Stimulated activated CD4-positive, alpha-beta T cell treated with anti-CD3 and anti-CD28 coated beads, TNF-alpha, amount 100 ng/mL, for 4 hours (primary cell): Measurements from ENCODE around the gene NLN.
A peak's percentile ranks its signal among the peaks of the same experiment; 100 is the strongest.
"Not testable (repeated sequence)": the region's sequence is repeated elsewhere in the genome, so short reads cannot be mapped to it uniquely, and the experiment has no call there.

Source experiments
- DNase-seq, 3 experiments: peaks; one replicate each; pipeline ENCODE4 v3.0.0-alpha.2; 2020; ENCODE audit warnings: low read depth in 3 of 3

The NLN gene

DNA sequence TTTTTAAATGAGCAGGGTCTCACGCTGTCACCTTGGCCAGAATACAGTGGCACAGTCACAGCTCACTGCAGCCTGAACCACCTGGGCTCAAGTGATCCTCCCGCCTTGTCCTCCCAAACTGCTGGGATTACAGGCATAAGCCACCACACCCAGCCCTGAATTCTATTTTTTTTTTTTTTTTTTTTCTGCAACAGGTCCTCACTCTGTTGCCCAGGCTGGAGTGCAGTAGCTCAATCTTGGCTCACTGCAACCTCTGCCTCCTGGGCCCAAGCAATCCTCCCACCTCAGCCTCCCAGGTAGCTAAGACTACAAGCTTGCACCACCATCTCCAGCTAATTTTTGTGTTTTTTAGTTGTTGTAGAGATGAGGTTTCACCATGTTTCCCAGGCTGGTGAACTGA lies 51.0 kb downstream of the NLN start:
- DNase-seq = not testable (repeated sequence)

- DNase-seq = no peak
Observed at GRCh38 chr5:65774346-65774745, 52.3 kb downstream of the NLN start.

- DNase-seq = no peak
Observed at GRCh38 chr5:65775476-65775875, 53.5 kb downstream of the NLN start.

DNA sequence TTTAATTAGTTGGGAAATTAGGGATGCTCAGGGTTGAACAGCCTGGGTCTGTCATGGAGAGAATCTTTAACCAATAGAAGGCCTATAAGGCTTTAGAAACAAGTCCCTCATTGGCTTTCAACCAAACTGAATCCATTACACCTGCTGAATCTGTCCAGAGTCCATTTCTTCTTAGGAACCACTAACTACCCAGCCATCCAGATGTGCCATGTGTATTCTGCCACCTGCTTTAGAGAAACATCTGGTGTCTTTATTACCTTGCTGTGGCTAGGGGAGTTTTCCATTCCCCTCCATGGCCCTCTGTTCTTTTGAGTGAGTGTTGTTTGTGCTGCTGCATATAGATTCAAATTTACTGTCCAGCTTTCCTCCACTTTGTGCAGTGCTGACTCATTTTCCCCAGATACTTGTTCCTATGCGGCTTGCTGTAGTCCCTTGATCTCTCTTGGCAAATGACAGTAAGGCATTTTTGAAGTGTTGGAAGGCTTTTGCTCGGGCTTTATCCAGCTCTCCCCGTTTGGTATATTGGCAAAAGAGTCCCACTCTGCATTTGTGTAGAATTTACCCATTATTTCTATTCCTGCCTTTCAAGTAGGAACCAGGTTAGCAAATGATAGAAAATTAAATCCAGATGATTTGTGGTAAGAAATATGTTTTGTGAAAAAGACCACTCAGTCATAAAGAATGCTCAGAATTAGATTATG lies 54.6 kb downstream of the NLN start:
- no peak for DNase-seq

- DNase-seq = no peak
Observed at GRCh38 chr5:65778126-65778525, 56.1 kb downstream of the NLN start.

DNA sequence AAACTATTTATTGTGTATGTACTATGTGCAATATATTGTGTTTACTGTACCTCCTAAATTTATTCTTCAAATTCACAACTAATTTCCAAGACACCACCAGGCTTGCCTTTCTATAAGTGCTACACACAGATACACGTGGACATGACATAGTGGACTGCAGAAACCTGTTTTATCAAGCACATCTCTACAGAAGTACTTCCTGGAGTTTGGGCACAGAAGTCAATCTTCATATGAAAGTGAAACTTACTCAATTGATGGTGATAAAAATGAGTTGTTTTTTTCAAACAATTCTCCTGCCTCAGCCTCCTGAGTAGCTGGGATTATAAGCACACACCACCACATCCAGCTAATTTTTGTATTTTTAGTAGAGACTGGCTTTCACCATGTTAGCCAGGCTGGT lies 57.6 kb downstream of the NLN start:
- DNase-seq = no peak

- not testable (repeated sequence) for DNase-seq
Observed at GRCh38 chr5:65788296-65788695, 66.3 kb downstream of the NLN start.

DNA sequence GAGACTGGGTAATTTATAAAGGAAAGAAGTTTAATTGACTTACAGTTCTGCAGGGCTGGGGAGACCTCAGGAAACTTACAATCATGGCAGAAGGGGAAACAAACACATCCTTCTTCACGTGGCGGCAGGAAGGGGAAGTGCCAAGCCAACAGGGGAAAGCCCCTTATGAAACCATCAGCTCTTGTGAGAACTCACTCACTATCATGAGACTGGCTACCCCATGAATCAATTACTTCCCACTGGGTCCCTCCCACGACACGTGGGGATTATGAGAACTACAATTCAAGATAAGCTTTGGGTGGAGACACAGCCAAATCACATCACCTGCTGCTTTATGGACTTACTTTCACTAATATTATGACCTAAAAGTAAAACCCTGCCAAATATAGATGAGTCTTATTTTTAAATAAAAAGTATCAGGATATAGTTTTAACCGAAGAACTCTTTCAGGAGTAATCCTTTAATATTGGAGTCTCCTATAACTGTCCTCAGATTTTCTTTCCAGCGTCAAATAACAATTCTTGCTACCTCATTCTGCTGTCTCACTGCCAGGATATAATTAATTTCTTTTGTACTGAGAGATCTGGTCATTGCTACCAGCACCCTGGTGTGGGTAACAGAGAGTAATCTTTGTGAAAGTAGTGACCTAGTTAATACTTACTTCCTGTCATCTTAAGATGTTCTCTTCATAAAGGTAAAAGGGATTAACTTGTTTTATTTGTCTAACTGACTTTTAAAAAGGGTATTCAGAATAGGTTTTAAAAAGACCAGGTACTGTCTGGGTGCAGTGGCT lies 68.6 kb downstream of the NLN start:
- DNase-seq = peak in 2 of 3 experiments; percentile 16 to 20

DNA sequence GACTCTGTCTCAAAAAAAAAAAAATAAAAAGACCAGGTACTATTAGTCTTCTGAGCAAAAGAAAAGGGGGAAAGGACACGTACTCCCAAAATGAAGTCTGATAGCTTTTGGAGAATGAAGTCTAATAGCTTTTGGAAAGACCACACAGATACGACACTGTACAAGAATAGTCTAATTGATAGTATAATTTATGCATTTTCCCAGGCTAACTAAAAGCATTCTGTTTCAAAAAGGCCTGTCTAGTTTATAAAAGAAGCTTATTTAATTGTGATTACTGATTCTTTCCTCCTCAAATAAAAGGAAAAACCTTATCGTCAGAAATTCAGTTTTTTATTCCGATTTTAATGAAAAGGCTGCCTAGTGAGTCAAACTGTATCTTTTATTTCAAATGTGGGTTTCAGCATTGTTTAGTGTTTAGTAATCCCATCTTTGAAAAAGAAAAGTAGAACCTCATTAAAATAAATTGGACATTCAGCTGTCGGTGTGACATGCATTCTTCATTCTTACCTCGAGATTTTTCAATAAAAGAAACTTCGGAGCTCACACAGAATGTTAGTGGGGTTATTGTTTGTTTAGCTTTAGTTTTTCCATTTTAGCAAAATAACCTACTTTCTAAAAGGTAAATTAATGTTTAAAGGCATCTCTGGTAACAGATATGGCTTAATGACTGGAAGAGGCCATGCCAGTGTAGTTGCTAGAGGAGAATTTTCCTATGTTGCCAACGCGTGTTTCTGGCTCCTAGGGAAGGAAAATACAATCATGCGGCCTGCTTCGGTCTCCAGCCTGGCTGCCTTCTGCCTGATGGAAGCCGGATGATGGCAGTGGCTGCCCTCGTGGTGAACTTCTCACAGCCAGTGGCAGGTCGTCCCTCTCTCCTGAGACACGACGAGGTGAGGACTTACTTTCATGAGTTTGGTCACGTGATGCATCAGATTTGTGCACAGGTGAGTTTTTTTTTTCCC lies 70.0 kb downstream of the NLN start:
- DNase-seq = no peak

GRCh38 chr5:65796269-65796668 lies 74.3 kb downstream of the NLN start:
- no peak for DNase-seq

DNA sequence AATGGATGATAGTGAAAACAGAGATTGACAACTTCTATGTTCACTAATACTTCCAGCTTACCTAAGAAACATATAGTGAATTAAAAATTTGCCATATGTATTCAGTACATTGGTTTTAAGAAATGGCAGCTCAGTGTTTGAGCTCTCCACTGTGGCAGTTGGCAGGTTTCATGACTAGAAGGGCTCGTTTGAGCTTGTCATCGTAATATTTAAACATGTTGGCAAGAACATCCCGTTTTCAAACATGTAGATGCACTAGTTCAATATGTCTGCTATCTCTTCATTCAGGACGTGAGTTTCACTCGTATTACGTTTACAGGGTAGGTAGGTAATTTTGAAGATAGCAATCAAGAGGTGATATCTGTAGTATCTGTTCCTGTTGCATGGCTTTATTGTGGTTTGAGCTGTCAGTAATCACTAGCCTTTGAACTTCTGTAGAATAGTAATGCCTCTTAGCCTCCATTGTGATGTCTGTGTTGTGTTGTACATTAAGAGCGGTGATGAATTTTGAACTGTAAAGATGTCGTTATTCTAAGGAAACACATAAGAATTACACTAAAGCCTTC lies 74.8 kb downstream of the NLN start:
- no peak for DNase-seq

DNA sequence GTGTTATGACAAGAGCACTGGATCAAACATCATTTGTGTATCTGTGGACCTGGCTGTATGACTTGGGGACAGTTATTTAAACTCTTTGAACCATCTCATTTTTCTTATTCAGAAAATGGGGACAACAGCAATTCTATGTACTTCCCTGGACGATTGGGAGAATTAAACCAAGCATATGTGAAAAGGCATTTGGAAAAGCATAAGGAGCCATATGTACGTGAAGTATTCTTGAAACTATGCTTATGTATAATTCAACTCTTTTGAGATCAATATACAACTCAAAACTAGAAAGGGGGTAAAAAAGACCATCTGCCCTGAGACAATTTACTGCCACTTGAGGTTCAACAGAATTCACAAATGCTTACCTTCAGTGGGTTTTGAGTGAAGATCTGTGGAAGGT lies 75.5 kb downstream of the NLN start:
- no peak for DNase-seq

GRCh38 chr5:65799857-65800256 lies 77.9 kb downstream of the NLN start:
- no peak for DNase-seq

DNA sequence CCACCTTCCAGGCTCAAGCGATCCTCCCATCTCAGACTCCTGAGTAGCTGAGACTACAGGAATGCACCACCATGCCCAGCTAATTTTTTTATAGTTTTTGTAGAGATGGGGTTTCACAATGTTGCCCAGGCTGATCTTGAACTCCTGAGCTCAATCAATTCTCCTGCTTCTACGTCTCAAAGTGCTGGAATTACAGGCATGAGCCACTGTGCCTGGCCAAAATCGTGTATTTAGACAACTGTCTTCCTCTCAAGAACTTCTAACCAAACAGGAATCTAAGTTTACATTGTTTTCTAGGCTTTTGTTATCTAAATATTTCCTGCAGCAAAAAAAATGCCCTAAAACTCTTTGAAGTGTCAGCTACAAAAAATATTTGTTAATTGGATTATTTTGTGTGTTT lies 78.8 kb downstream of the NLN start:
- no peak for DNase-seq

DNA sequence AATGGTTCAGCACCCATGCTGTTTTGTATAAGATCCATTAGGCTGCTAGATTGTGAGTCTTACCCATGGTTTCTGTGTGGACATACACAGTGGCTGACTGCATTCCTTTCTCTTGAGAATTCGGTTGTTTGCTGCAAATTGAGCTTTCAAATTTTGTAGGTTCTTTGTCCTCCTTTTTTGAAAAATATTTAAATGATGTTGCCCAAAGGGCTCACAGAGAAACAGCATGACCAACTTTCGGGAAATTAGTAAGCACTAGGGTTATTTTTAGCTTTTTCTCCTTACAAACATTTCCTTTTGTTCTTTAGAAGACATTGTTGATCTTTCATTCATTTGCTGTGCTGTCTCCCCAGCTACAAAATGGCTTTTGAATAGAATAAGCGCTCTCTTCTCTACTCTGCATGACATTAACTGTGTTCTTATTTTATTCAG lies 79.4 kb downstream of the NLN start:
- no peak for DNase-seq

GRCh38 chr5:65802080-65802479 lies 80.1 kb downstream of the NLN start:
- no peak for DNase-seq

DNA sequence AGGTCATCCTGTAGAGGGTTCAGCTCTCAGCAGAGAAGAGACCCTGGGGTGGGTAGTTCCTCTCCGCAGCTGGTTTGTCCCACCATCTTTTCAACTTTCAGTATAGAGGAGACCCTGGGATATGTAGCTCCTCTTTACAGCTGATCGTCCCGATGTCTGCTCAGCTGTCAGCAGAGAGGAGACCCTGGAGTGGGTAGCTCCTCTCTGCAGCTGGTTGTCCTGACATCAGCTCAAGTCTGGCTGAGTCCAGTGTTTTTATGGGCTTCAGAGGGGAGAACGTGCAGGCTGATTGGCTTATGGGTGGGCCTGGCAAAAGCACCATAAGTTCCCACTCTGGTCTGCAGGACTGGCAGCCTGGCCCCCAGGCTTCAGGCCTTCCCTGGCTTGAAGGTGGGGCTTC lies 80.8 kb downstream of the NLN start:
- DNase-seq = no peak

DNA sequence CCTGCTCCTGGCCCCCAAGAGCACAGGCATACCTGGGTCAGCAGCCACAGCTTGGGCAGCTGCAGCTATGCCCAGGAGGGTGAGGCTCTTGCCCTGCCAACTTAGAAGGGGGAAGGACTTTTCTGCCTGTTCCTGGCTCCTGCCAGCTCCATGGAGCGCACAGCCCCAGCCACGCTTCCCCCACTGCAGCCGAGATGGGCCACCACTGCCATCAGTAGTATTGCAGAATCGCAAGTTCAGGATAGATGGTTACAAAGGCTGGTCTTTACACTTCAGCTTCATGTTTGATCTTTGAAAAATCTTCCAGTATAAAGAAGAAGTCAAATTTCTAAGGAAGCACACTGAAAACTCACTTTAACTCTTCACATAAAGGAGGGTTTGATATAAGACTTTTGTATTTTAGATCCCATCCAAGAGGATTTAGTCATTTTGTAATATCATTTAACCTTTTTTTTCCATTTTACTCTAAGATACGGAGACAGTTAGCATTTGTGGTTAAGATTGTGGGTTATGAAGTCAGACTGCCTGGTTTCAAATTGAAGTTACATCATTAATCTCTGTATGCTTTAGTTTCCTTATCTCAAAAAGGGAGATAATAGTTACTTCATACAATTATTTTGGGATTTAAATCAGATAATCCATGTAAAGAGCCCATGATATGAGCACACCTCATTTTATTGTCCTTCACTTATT lies 81.8 kb downstream of the NLN start:
- DNase-seq = no peak

DNA sequence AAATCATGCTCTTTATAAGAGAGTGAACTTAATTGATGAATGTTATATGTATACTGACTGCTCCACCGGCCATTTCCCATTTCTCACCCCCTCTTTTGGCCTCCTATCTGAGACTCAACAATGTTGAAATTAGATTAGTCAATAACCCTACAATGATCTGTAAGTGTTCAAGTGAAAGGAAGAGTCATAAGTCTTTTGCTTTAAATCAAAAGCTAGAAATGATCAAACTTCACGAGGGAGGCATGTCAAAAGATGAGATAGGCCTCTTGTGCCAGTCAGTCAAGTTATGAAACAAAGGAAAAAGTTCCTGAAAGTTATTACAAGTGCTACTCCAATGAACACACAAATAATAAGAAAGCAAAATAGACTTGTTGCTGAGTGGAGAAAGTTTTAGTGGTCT lies 83.1 kb downstream of the NLN start:
- DNase-seq = no peak

DNA sequence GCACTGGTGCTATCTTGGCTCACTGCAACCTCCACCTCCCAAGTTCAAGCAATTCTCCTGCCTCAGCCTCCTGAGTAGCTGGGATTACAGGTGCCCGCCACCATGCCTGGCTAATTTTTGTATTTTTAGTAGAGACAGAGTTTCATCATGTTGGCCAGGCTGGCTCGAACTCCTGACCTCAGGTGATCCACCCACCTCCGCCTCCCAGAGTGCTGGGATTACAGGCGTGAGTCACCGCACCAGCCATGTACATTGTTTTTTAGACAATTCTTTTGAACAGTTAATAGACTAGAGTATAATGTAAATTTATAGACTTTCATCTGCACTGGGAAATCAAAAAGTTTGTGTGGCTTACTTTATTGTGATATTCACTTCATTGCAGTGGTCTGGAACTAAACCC lies 85.5 kb downstream of the NLN start:
- DNase-seq = not testable (repeated sequence)

- no peak for DNase-seq
Observed at GRCh38 chr5:65808251-65808741, 86.3 kb downstream of the NLN start.
